Gastrocnemius medialis (tissue), 4 donors: ENCODE data around the gene PTGFRN. TPM values are rescaled to one million over a fixed set of nuclear protein-coding genes. Genes with fewer than 3 reads are reported as not detected.

ENCODE experiments used
- ATAC-seq, 2 donors: fragments of 150-250 bp; one replicate each; pipeline ENCODE4 v1.9.1; 2016
- DNase-seq, 2 donors: peaks; one replicate each; pipeline ENCODE4 v3.0.0-alpha.2; 2019
- H3K27ac ChIP-seq, 4 donors: fragments of 200-600 bp; sonication (generic); 1 replicate in 1 of 4; 2 replicates in 3 of 4; pipeline ENCODE4 v1.5.1; 2016 to 2018; ENCODE audit warnings: mild to moderate bottlenecking in 2 of 4, moderate library complexity in 1 of 4
- H3K27me3 ChIP-seq, 3 donors: fragments of 200-600 bp; sonication (generic) in 2 of 3; 1 replicate in 1 of 3; 2 replicates in 2 of 3; pipeline versions ENCODE4 v1.5.1 to v1.6.0; 2016 to 2019; ENCODE audit warnings: mild to moderate bottlenecking in 1 of 3, moderate library complexity in 1 of 3
- H3K36me3 ChIP-seq, 2 donors: fragments of 200-600 bp; sonication (generic) in 1 of 2; one replicate each; pipeline ENCODE4 v1.5.1; 2017 to 2018
- H3K4me1 ChIP-seq, 2 donors: fragments of 200-600 bp; sonication (generic) in 1 of 2; one replicate each; pipeline ENCODE4 v1.5.1; 2016 to 2017; ENCODE audit warnings: mild to moderate bottlenecking in 2 of 2
- H3K4me3 ChIP-seq, 4 donors: fragments of 200-600 bp; sonication (generic) in 3 of 4; 1 replicate in 1 of 4; 2 replicates in 3 of 4; pipeline ENCODE4 v1.5.1; 2016 to 2019; ENCODE audit warnings: mild to moderate bottlenecking in 2 of 4
- H3K9me3 ChIP-seq, 3 donors: fragments of 200-600 bp; sonication (generic) in 2 of 3; 1 replicate in 1 of 3; 2 replicates in 2 of 3; pipeline ENCODE4 v1.5.1; 2016 to 2019
- POLR2A ChIP-seq, 2 donors: fragments of 450-650 bp; IDR thresholded peaks; one replicate each; pipeline ENCODE4 v1.6.1; 2017; ENCODE audit warnings: antibody characterized with exemption in 2 of 2, mild to moderate bottlenecking in 2 of 2, moderate library complexity in 2 of 2
- in situ Hi-C, 4 donors: fragments of 200-750 bp; cut with MboI; loops; one replicate each; pipeline versions ENCODE4 v1.15.0 to v1.8.0; 2017; ENCODE audit warnings: low sequenced_read_pairs in 4 of 4
- intact Hi-C: fragments of 100-400 bp; cut with DNase I; formaldehyde crosslinking; loops from one replicate; pipeline ENCODE4 v1.15.1; 2023; ENCODE audit warnings: low total_unique reads
- total RNA-seq, 4 donors: library from RNA; depleted of rRNA; stranded (reverse); fragments of >200 nt; gene quantifications; one replicate each; pipeline versions ENCODE4 v1.1.0 to v1.2.3, GENCODE V29; 2016
- TF ChIP-seq, protein P1 (sequence below), 5 experiments: fragments of 450-650 bp in 3 of 5; fragments of 200-600 bp in 2 of 5; sonication (generic) in 2 of 5; IDR thresholded peaks in 4 of 5; conservative IDR thresholded peaks in 1 of 5; 1 replicate in 4 of 5; 2 replicates in 1 of 5; pipeline ENCODE4 v1.5.1; 2016 to 2019; ENCODE audit warnings: antibody characterized with exemption in 5 of 5, mild to moderate bottlenecking in 3 of 5, moderate library complexity in 3 of 5

PTGFRN gene
- total RNA-seq, 4 donors from 2014 or later: 1.5 to 18.1 (median 2.9) TPM

DNA sequence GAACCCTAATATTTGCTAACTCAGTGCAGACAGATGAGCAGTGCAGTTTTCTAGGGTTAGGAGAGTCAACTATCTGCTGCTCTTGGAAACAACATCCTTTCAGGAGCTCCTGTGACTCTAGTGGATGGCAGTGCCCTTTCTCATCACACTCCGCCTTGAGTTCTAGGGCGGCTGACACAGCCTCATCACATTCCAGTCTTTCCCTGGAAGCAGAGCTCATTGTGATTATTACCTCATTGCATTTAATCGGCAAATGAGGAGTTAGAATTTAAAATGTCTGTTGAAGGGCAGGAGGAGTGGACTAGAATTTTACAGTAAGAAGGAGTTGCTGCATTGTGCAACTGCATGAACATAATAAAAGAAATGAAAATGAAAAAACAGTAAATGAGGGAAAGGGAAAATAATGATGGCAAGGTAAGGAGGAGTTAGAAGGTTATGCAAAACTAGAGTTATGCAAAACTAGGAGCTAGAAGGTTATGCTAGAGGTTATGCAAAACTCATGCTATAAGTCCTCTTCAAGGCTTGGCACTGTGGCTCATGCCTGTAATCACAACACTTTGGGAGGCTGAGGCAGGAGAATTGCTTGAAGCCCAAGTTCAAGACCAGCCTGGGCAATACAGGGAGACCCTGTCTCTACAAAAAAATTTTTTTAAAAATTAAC lies 6.9 kb upstream of the PTGFRN start:
- ATAC-seq: no peak
- Histone ChIP-seq H3K27me3 (no peaks in the 10 kb centered on the region), H3K4me3 (no peak overlapping the region), H3K27ac (no peak overlapping the region), H3K4me1 (no peaks in the 10 kb centered on the region), H3K36me3 (no peaks in the 10 kb centered on the region), H3K9me3 (no peaks in the 10 kb centered on the region)
- TF ChIP-seq, protein P1, sequence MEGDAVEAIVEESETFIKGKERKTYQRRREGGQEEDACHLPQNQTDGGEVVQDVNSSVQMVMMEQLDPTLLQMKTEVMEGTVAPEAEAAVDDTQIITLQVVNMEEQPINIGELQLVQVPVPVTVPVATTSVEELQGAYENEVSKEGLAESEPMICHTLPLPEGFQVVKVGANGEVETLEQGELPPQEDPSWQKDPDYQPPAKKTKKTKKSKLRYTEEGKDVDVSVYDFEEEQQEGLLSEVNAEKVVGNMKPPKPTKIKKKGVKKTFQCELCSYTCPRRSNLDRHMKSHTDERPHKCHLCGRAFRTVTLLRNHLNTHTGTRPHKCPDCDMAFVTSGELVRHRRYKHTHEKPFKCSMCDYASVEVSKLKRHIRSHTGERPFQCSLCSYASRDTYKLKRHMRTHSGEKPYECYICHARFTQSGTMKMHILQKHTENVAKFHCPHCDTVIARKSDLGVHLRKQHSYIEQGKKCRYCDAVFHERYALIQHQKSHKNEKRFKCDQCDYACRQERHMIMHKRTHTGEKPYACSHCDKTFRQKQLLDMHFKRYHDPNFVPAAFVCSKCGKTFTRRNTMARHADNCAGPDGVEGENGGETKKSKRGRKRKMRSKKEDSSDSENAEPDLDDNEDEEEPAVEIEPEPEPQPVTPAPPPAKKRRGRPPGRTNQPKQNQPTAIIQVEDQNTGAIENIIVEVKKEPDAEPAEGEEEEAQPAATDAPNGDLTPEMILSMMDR (IDR thresholded peaks at IDR 0.05 in 4 of 5, conservative IDR thresholded peaks at IDR 0.05 in 1 of 5): no peak
- TF ChIP-seq POLR2A (IDR thresholded peaks at IDR 0.05): no peak
- intact Hi-C loops (no loop called here), in situ Hi-C loops (no loop called here)
- DNase-seq: no peak

DNA sequence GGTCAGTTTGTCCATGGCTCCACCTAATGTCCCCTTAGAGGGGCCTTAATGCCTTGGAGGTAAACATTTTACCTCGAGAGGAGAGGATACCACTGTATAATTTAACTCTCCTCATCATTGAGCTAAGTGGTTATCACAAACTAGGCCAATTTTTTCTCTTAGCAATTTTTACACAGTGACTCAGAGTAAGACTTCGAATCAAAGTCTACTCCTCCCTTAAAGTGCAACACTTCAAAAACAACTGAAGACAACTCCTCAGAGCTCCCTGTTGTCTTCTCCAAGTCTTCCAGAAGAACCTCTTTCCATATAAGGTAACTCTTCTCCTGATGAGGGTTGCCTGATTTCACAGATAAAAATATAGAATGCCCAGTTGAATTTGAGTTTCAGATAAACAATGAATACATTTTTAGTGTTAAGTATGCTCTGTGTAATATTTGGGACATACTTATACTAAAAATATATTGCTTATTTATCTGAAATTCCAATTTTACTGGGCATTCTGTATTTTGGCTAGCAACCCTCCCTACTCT lies 4.9 kb upstream of the PTGFRN start:
- in situ Hi-C loops: no loop called here
- intact Hi-C loops: no loop called here
- no peaks in the 10 kb centered on the region for H3K36me3 ChIP-seq
- H3K4me1 ChIP-seq: no peaks in the 10 kb centered on the region
- no peak overlapping the region for H3K27ac ChIP-seq
- H3K9me3 ChIP-seq: no peaks in the 10 kb centered on the region
- no peaks in the 10 kb centered on the region for H3K27me3 ChIP-seq
- no peak overlapping the region for H3K4me3 ChIP-seq
- DNase-seq (no peak), ATAC-seq (no peak)
- TF ChIP-seq, protein P1 (IDR thresholded peaks at IDR 0.05 in 4 of 5, conservative IDR thresholded peaks at IDR 0.05 in 1 of 5): no peak
- no peak for TF ChIP-seq POLR2A (IDR thresholded peaks at IDR 0.05)

DNA sequence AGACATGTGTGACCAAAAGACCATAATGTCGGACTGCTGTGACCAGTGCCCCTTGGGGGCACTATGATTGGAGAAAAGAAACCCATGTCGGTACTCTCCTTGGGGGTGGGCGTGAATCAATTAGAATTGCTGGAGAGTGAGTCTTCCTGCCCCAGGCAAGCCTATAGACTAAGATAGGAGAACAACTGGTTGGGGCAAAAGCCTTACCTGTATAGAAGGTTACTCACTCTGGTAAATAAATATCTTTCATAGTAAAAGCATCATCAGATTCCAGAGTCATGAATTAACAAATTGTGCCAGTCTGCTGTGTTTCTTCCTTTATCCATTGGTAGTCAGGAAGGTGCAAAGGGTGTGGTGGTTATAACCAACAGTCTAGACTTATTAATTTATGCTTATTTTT lies 2.9 kb upstream of the PTGFRN start:
- H3K4me1 ChIP-seq: no peaks in the 10 kb centered on the region
- no peaks in the 10 kb centered on the region for H3K9me3 ChIP-seq
- H3K36me3 ChIP-seq: no peaks in the 10 kb centered on the region
- no peak for TF ChIP-seq POLR2A (IDR thresholded peaks at IDR 0.05)
- TF ChIP-seq, protein P1 (IDR thresholded peaks at IDR 0.05 in 4 of 5, conservative IDR thresholded peaks at IDR 0.05 in 1 of 5): no peak
- H3K4me3 ChIP-seq: no peak overlapping the region
- ATAC-seq: no peak
- in situ Hi-C loops: no loop called here
- no peak for DNase-seq
- peaks cover 0 to 15% (median 8%) of the 10 kb centered on the region in 3 donors for H3K27me3 ChIP-seq
- intact Hi-C loops: no loop called here
- H3K27ac ChIP-seq: no peak overlapping the region

DNA sequence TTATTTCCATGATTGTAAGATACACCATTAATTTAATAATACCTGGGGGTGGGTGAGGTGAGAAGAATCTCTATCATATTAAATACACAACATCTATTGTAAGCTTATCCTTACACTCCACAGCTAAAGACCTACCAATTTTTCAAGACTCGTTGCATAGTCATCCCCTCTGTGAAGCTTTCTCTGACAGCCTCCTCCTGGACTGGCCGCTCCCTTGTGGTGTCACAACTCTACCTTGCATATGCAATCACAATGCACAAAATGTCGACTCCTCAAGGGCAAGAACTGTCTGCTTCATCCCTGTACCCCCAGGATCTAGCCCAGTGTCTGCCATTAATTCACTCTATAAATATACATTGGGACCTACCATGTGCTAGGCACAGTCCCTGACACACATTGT lies 2.4 kb upstream of the PTGFRN start:
- ATAC-seq: no peak
- Histone ChIP-seq H3K27me3 (peaks cover 0 to 18% (median 8%) of the 10 kb centered on the region in 3 donors), H3K9me3 (no peaks in the 10 kb centered on the region), H3K4me1 (no peaks in the 10 kb centered on the region), H3K27ac (no peak overlapping the region), H3K4me3 (no peak overlapping the region), H3K36me3 (no peaks in the 10 kb centered on the region)
- in situ Hi-C loops: no loop called here
- intact Hi-C loops: no loop called here
- no peak for DNase-seq
- TF ChIP-seq POLR2A (IDR thresholded peaks at IDR 0.05): no peak
- TF ChIP-seq, protein P1 (IDR thresholded peaks at IDR 0.05 in 4 of 5, conservative IDR thresholded peaks at IDR 0.05 in 1 of 5): no peak
